Neural crest cell (in vitro differentiated cells): ENCODE data around the gene CLIC5. TPM values are rescaled to one million over a fixed set of nuclear protein-coding genes. Genes with fewer than 3 reads are reported as not detected.

ENCODE experiments used
- DNase-seq: peaks from one replicate; pipeline ENCODE4 v3.0.0; 2021; ENCODE audit warnings: low read depth, mixed read lengths, low spot score
- H3K27ac Mint-ChIP-seq: one replicate; pipeline ENCODE4 v1.8.0; 2021; ENCODE audit warnings: mild to moderate bottlenecking, mixed read lengths; ENCODE audit not compliant: unreplicated experiment
- H3K27me3 Mint-ChIP-seq: 2 replicates; pipeline ENCODE4 v1.8.0; 2021; ENCODE audit warnings: low read depth, mild to moderate bottlenecking, mixed read lengths
- H3K36me3 Mint-ChIP-seq: 2 replicates; pipeline ENCODE4 v1.8.0; 2021; ENCODE audit warnings: low read depth, mild to moderate bottlenecking, mixed read lengths
- H3K4me1 Mint-ChIP-seq: 2 replicates; pipeline ENCODE4 v1.8.0; 2021; ENCODE audit warnings: mixed read lengths
- H3K4me3 Mint-ChIP-seq: one replicate; pipeline ENCODE4 v1.8.0; 2021; ENCODE audit warnings: mild to moderate bottlenecking, mixed read lengths
- H3K9me3 Mint-ChIP-seq: 2 replicates; pipeline ENCODE4 v1.8.0; 2021; ENCODE audit warnings: mixed read lengths
- CTCF ChIP-seq: fragments of 200-600 bp; sonication (generic); conservative IDR thresholded peaks from 2 replicates; pipeline ENCODE4 v1.5.0; 2021; ENCODE audit warnings: antibody characterized with exemption, mild to moderate bottlenecking
- long read RNA-seq: library from polyadenylated mRNA; unstranded; transcript quantifications from one replicate; pipeline ENCODE4 v2.0.0, GENCODE V29; 2020
- total RNA-seq: library from RNA; stranded (reverse); gene quantifications from 2 replicates; pipeline ENCODE4 v1.2.1, GENCODE V29; 2021

The CLIC5 gene
- total RNA-seq, result 0.20 TPM in 1 of 2 replicates, not detected in the other
- long read RNA-seq, result 0 reads

- H3K36me3 Mint-ChIP-seq, result peaks cover 4% of the 10 kb centered on the region
- H3K27ac Mint-ChIP-seq, result no peak within 1 kb of the TSS
- DNase-seq, result peak; percentile 11
- peaks cover 82% of the 10 kb centered on the region for H3K27me3 Mint-ChIP-seq
- TF ChIP-seq CTCF, result no peak
- H3K4me1 Mint-ChIP-seq, result peaks cover 13% of the 10 kb centered on the region
- H3K9me3 Mint-ChIP-seq, result no peaks in the 10 kb centered on the region
- H3K4me3 Mint-ChIP-seq, result peak within 1 kb of the TSS; percentile 46
Observed at GRCh38 chr6:46015119-46015968, at the start of gene CLIC5. Gene CLIC5 (minus strand): TSS chr6:46015860. CDS start chr6:46015542, 318 bp downstream.

GRCh38 chr6:46062991-46063390, 47.3 kb upstream of the CLIC5 start:
- Mint-ChIP-seq H3K36me3 (peaks cover 2% of the 10 kb centered on the region), H3K4me3 (no peak overlapping the region), H3K4me1 (peaks cover 16% of the 10 kb centered on the region), H3K27ac (no peak overlapping the region), H3K27me3 (no peaks in the 10 kb centered on the region), H3K9me3 (peaks cover 6% of the 10 kb centered on the region)
- DNase-seq, result no peak
- no peak for TF ChIP-seq CTCF

- peaks cover 10% of the 10 kb centered on the region for H3K9me3 Mint-ChIP-seq
- no peak for DNase-seq
- peaks cover 5% of the 10 kb centered on the region for H3K36me3 Mint-ChIP-seq
- no peaks in the 10 kb centered on the region for H3K27me3 Mint-ChIP-seq
- no peak for TF ChIP-seq CTCF
- no peak overlapping the region for H3K4me3 Mint-ChIP-seq
- H3K4me1 Mint-ChIP-seq, result peaks cover 16% of the 10 kb centered on the region
- no peak overlapping the region for H3K27ac Mint-ChIP-seq
Observed at GRCh38 chr6:46062312-46062711, 46.7 kb upstream of the CLIC5 start.

- Mint-ChIP-seq H3K9me3 (peaks cover 11% of the 10 kb centered on the region), H3K27me3 (no peaks in the 10 kb centered on the region), H3K27ac (no peak overlapping the region), H3K36me3 (peaks cover 5% of the 10 kb centered on the region), H3K4me1 (peaks cover 12% of the 10 kb centered on the region), H3K4me3 (no peak overlapping the region)
- no peak for DNase-seq
- TF ChIP-seq CTCF, result no peak
Observed at GRCh38 chr6:46061497-46061896, 45.8 kb upstream of the CLIC5 start.

- H3K27ac Mint-ChIP-seq, result peak overlapping the region; percentile 17
- no peak for DNase-seq
- H3K9me3 Mint-ChIP-seq, result peaks cover 15% of the 10 kb centered on the region
- no peaks in the 10 kb centered on the region for H3K4me1 Mint-ChIP-seq
- H3K27me3 Mint-ChIP-seq, result no peaks in the 10 kb centered on the region
- peaks cover 5% of the 10 kb centered on the region for H3K36me3 Mint-ChIP-seq
- H3K4me3 Mint-ChIP-seq, result no peak overlapping the region
- TF ChIP-seq CTCF, result no peak
Observed at GRCh38 chr6:46059608-46060007, 43.9 kb upstream of the CLIC5 start.
